Measurements from ENCODE around the gene TMEM156.

GRCh38 chr4:38979511-38980230 lies 52.5 kb downstream of the TMEM156 start:
- TF ChIP-seq CTCF (IDR thresholded peaks at IDR 0.05) (no peak), EZH2phosphoT487 (IDR thresholded peaks at IDR 0.05; ENCODE audit: borderline replicate concordance, low read depth) (no peak)
